Dermis microvascular lymphatic vessel endothelial cell (primary cell): ENCODE results near the gene PSTK. TPM values are rescaled to one million over a fixed set of nuclear protein-coding genes. Genes with fewer than 3 reads are reported as not detected.

ENCODE experiments used
- DNase-seq, 2 donors: peaks; one replicate each; pipeline versions ENCODE4 v3.0.0 to v3.0.0-alpha.2; 2010; ENCODE audit warnings: low read depth in 2 of 2
- total RNA-seq: library from RNA; depleted of rRNA; stranded (reverse); fragments of >200 nt; gene quantifications from 2 replicates; pipeline ENCODE4 v1.2.1, GENCODE V29; 2014

Gene PSTK
- total RNA-seq, 1 donor from 2014 or later, result 2.2 TPM

GRCh38 chr10:123019264-123019663 lies 39.1 kb downstream of the PSTK start:
- no peak for DNase-seq

- no peak for DNase-seq
Measured at GRCh38 chr10:123019941-123020703, 39.9 kb downstream of the PSTK start.

- DNase-seq, result peak in 1 of 2 donors; percentile 28
Measured at GRCh38 chr10:123021517-123021916, 41.3 kb downstream of the PSTK start.

- DNase-seq, result no peak
Measured at GRCh38 chr10:123024540-123024939, 44.3 kb downstream of the PSTK start.

- no peak for DNase-seq
Measured at GRCh38 chr10:123026302-123026701, 46.1 kb downstream of the PSTK start.

DNA sequence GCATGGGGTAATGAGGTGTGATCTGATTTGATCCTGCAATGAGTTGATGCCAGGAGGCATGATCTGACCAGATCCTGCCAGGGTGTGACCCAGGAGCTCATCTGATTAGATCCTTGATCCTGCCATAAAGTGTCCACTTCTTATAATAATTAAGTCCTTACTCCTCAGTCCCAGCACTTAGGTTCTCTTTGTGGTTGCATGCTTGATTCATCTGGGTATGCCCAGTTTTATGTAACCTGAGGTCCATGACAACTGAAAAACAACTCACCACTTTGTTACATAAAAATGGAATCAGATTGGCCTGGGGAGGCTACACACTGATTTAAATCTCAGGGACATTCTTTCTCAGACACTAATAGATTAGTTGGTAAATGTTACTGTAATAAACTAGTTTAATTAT lies 47.7 kb downstream of the PSTK start:
- DNase-seq, result no peak

DNA sequence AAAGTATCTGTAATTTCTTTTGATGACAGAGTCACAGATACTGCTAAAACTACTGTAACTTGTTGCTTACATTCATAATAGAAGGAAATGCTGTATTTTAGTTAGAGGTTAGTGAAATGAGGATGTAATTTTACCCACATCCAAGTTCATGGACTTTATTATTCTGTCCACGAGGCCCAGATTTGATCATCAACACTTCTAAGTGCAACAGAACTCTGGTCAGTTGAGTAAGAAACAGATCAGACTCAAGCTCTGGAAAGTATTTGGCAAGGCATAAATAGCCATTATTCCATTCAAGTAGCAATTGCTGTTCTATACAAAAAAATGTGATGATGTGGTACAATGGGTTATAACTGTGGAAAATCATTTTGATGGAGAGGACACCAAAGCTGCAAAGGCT lies 50.9 kb downstream of the PSTK start:
- DNase-seq, result no peak

DNA sequence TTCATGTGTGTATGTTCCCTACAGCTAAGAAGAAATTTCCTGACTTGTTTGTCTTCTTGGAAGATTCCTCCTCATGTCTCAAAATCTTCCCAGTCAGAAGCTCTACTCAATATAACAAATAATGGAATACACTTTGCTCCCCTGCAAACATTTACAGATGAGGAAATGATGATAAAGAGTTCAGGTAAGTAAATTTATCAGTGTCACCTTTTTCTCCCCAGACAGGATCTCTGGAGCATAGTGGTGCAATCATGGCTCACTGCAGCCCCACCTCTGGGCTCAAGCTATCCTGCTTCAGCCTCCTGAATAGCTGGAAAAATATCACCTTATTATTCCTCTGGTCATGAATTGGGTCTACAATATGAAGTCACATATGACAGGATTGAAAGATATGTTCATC lies 54.1 kb downstream of the PSTK start:
- DNase-seq, result no peak

DNA sequence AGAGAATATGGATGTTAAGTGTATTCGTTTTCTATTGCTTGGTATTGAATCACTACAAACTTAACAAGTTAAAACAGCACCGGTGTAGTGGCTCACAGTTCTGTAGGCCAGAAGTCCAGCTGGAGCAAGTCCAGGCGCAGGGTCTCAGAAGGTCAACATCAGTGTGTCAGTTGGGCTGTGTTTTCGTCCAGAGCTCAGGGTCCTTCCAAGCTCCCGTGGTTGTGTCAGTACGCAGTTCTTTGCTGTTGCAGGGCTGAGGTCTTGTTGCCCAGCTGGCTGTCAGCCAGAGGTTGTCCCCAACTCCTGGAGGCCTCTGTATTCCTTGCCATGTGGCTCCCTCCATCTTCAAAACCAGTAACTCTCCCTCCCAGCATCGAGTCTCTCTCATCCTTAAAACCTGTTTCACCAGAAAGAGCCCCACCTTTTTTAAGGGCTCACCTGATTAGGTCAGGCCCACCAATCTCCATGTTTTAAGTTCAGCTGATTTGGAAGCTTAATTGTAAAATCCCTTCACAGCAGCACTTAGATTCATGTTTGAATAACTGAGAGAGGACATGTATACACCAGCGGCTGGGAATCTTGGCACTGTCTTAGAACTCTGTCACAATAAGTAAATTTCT lies 55.4 kb downstream of the PSTK start:
- DNase-seq, result no peak

- DNase-seq, result no peak
Measured at GRCh38 chr10:123038782-123039631, 58.8 kb downstream of the PSTK start.

DNA sequence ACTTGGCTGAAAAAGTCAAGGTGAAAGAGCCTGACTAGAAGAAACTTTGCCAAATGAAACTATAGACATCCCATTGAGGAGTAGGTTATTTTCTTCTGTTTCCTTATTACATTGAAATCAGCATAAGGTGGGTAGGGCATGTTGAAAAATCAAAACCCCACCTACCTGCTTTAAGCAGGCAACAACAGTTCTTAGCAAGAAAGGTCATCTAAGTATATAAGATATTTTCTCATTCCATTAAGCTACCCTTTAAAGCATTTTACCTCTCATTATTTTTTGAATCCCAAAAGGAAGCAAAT lies 59.4 kb downstream of the PSTK start:
- DNase-seq, result no peak

Other genes starting within 250 kb of the PSTK start
- gene CUZD1, start 134.5 kb upstream of the PSTK start, total RNA-seq, result 0.25 and 0.26 TPM in 2 replicates
- 0.63 and 3.2 TPM in 2 replicates for gene FAM24B, start 100.8 kb upstream of the PSTK start, total RNA-seq
- not detected in 2 replicates for gene FAM24A, start 69.8 kb upstream of the PSTK start, total RNA-seq
- gene C10orf88, start 26.2 kb upstream of the PSTK start, total RNA-seq, result 9.6 and 10.1 TPM in 2 replicates
- 2.3 and 3.4 TPM in 2 replicates for gene IKZF5, start 28.4 kb downstream of the PSTK start, total RNA-seq
- 4.5 and 4.6 TPM in 2 replicates for gene ACADSB, start 28.6 kb downstream of the PSTK start, total RNA-seq
- gene HMX3, start 155.6 kb downstream of the PSTK start, total RNA-seq, result not detected in 2 replicates
- gene HMX2, start 167.7 kb downstream of the PSTK start, total RNA-seq, result not detected in 2 replicates
- 148 and 222 TPM in 2 replicates for gene BUB3, start 174.0 kb downstream of the PSTK start, total RNA-seq